GM19023 (cell line): Measurements from ENCODE around the gene POLR2M.

Source experiments
- ATAC-seq: cut with Tn5 transposase; IDR thresholded peaks from one replicate; pipeline ENCODE4 v1.9.1; 2021; ENCODE audit warnings: mild to moderate bottlenecking, moderate library complexity; ENCODE audit not compliant: unreplicated experiment

Gene POLR2M

DNA sequence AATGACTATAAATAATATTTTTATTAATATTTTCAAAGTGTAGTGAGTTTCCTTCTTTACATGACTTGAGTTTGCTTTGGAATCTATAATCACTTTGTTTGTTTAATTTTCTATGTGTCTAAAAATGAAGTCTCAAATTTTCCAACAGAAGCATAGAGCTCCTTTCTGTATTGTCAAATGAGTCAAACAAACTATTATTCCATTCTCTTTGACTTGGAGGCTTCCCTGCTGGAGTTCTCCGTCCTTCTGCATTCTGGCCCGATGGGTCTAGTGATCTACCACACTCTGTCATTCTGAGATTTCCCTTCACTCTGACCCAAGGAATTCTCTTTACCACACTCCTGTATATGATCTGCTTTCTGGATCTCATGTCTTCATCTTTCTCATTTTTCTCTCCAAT, 30.1 kb downstream of the POLR2M start:
- no peak for ATAC-seq

DNA sequence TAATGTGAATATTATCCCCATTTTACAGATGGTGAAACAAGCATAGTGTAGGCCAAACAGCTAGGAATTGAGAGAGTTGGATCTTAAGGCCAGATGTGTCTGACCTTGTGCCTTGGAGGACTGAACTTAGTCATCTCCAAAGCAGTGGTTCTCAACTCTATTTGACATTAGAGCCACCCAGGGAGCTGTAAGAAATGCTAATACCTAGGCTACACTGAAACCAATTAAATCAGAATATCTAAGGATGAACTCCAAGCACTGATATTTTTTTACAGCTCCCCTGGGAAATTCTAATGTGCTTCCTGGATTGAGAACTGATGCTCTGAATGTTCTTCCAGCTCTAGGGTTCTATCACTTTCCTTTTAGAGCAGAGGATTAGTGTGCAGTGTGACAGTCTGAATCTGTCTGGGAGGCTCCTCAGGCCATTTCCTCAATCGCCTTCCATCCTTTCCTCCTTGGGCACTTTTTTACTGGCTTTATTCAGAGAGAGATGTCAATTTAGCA, 32.3 kb downstream of the POLR2M start:
- ATAC-seq = no peak

DNA sequence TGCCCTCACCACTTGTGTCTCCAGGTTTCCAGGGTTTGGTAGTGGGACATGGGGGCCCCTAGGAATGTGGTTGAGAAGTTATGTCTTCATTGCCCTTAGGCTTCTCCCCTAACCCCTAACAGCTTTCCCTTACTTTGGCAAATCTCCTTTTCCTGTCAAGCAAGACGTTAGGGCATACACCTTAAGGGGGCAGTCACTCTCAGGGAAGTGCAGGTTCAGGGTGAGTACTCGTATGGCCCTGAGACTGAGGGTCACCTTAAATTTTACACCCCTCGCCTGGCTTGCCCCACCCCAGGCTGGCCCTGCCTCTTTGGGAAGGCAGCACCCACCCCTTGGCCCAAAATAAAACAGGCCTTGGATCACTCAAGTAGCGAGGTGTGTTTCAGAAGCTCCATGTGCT, 33.5 kb downstream of the POLR2M start:
- ATAC-seq = no peak

GRCh38 chr15:57741089-57741488, 34.6 kb downstream of the POLR2M start:
- ATAC-seq = no peak

DNA sequence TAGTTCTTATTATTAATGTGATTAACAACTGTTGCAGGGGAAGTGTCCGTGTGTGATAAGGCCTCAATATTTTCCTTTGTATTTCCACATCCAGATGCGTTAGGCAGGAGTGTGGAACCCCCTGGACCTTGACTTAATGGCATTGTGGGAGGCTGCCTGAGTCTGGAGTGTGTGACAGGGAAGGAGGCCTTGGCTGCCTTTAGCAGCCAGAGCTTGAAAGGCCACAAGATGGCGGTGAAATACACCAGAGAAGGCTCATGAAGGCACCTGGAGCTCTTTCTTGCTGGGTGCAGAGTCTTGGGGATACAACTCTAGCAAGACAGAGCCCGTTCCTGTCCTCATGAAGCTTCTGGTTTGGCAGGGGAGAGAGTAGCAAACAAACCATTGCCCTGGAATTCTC, 36.9 kb downstream of the POLR2M start:
- no peak for ATAC-seq

- no peak for ATAC-seq
Measured at GRCh38 chr15:57746786-57747185, 40.3 kb downstream of the POLR2M start.

GRCh38 chr15:57747206-57747896, 40.8 kb downstream of the POLR2M start:
- no peak for ATAC-seq

GRCh38 chr15:57751177-57751800, 44.8 kb downstream of the POLR2M start:
- no peak for ATAC-seq

GRCh38 chr15:57752436-57752835, 45.9 kb downstream of the POLR2M start:
- ATAC-seq = no peak

DNA sequence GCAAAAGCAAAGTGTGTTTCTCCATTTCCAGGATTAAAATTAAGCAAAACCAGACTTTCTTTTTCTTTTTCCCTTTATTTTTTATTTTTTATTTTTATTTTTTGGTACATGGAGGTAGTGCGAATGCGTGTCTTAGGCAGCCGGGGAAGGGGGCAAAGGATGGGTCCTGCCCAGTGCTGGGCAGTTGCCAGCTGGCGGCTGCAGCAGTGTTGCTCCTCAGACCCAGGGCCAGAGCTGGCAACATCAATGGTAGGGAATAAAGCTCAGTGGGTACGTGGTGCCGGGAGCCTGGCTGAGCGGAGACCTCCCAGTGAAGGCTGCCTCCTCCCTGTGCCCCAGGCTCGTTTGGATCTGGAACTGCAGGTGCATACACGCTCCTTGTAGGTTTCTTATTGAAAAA, 46.3 kb downstream of the POLR2M start:
- ATAC-seq = no peak

GRCh38 chr15:57756466-57756865, 50.0 kb downstream of the POLR2M start:
- ATAC-seq = no peak

DNA sequence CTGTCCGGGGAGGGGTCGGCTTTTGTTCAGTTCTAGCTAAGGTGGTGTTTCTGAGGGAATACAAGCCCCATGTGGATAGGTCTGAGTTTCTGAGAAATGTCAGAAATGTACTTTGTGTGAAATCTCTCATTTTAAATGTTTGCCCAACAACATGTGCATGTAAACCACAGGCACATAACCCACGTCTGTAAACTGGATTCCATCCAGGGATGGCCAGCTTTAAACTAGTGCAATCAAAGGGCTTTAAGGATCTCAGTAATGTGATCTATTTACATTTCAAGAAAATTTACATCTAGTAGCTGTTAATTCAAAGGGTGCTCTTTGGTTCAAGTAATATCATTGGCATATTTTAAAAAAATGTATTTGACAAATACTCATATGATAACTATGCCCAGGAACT, 52.0 kb downstream of the POLR2M start:
- no peak for ATAC-seq

DNA sequence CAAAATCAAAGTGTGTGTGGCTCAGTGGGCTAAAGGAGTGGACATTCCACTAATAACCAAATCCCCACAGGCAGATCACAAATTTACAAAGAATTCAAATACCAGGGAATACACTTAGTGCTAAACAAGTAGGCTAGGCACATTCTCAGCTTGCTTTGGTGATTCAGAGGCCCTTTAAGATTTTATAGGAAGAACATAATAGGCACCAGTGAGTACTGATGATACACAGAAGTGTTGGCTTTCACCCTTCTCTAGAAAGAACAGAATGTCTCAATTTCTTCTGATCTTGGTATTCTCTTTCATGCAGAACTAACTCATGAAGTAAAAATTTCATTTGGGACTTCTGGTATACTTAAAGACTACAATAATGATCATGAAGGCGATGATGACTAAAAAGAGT, 55.0 kb downstream of the POLR2M start:
- no peak for ATAC-seq

- ATAC-seq = no peak
Measured at GRCh38 chr15:57762302-57762701, 55.8 kb downstream of the POLR2M start.

- ATAC-seq = no peak
Measured at GRCh38 chr15:57763176-57763964, 56.9 kb downstream of the POLR2M start.
